SK-N-MC (cell line): ENCODE measurements around the gene CXCL6.

Source experiments
- EZH2 ChIP-seq: fragments of 200-600 bp; sonication (generic); IDR thresholded peaks from one replicate; pipeline ENCODE4 v1.6.1; 2017; ENCODE audit warnings: antibody characterized with exemption
- POLR2AphosphoS5 ChIP-seq: IDR thresholded peaks from 2 replicates; pipeline ENCODE4 v1.6.1; 2012; ENCODE audit warnings: mild to moderate bottlenecking, low read depth, low read length, borderline replicate concordance

DNA sequence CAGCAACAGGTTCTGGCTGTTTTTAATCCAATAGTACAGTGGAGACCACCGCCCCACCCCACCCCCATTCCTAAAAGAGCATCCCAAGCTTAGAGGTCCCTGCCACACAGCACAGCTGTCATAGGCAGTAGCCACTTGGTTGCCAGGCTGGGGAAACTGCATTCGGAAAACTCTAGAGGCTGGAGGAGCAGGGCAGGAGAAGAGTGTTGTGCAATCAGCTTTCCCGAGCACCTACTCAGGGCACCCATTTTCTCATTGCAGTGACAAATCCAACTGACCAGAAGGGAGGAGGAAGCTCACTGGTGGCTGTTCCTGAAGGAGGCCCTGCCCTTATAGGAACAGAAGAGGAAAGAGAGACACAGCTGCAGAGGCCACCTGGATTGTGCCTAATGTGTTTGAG lies 33.8 kb downstream of the CXCL6 start:
- TF ChIP-seq POLR2AphosphoS5 (no peak), EZH2 (no peak)
